Posterior cingulate gyrus (tissue), 11 donors: ENCODE results near the gene TAF13.

ENCODE experiments used
- DNase-seq, 10 donors: peaks; one replicate each; pipeline versions ENCODE4 v3.0.0 to v3.0.0-alpha.2; 2020 to 2021; ENCODE audit warnings: mixed read lengths in 3 of 10
- intact Hi-C: fragments of 100-400 bp; cut with DNase I; formaldehyde crosslinking; loops from one replicate; pipeline ENCODE4 v1.15.1; 2023

TAF13 gene, protein sequence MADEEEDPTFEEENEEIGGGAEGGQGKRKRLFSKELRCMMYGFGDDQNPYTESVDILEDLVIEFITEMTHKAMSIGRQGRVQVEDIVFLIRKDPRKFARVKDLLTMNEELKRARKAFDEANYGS

DNA sequence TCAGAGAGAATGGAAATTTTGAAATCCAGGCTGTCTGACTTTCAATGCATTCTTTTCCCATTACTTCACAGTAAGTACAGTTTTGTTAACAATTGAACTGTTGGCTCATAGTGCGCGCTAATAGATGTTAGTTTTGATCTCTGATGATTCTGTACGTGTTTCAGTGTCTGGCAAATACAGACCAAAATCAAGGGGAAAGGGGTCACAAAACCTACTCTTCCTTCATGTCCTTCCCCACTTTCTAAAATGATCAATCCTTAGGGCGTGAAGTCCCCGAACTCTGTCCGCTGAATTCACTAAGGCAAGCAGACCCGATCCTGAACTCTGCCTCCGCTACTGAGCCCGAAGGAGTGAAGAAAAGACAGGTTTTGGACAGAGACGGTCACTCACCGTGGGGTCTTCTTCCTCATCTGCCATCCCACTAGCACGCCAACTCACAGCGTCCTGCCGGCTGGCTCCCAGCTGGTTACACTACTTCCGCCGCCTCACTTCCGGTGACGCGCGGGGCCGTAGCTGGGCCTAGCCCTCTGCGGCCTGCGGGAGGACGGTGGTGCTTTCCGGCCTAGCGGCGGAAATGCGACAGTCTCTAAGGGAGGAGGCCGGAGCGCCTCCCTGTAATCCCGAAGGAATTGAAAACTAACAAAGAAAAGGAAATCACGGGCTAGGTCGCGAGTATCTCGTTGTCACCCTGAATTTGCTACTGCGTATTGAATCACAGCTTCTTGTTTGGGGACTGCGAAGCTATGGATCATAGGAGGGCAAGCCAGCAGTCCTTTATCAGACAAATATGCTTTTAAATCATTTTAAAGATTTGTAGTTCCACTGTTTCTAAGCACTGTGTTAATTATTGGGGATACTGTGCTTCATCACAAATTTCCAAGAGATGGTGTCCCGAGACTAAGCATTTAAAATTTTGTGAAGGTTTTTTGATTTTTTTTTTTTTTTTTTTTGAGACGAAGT, at the start of gene TAF13:
Gene TAF13, minus strand, starts transcription at position 473 of the 960 bp plus-strand sequence. Its CDS starts 56 bp downstream, at position 417.
- intact Hi-C loops: loop anchor here (5.0 kb wide), 1 partner anchor 34 kb away; the partner anchor contains the start of gene WDR47
- peak; percentile 93 to 100 (median 96) for DNase-seq

DNA sequence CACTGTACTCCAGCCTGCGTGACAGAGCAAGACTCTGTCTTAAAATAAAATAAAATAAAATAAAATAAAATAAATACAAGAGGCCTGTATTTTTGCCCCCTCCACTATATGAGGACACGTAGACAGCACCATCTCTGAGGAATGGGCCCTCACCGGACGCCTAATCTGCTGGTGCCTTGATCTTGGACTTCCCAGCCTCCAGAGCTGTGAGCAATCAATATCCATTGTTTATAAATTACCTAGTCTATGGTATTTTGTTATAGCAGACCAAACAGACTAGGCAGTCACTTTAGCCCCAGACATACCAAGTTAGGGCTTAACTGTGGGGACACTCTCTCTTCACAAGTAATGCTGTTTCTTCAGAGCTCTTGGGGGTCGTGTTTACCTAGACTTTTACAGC, 44.6 kb upstream of the TAF13 start:
- DNase-seq: no peak
- intact Hi-C loops: no loop called here

DNA sequence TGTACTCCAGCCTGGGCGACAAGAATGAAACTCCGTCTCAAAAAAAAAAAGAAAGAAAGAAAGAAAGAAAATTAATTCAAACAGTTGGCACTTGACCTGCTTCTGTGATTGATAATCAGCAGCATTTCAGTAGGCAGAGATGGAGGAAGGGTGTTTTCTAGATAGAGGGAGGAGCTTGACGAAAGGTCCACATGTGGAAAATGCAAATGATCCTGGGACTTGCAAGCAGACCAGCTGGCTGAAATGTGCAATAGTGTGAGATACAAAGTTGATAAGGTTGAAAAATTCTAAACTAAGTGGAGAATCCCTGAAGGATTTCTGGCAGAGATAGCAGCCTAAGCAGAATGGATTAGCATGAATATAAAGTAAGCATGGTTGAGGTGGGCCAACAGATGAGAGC, 42.3 kb upstream of the TAF13 start:
- no peak for DNase-seq
- intact Hi-C loops: loop anchor here (10.0 kb wide), 1 partner anchor 147 kb away; no protein-coding TSS in a partner anchor

DNA sequence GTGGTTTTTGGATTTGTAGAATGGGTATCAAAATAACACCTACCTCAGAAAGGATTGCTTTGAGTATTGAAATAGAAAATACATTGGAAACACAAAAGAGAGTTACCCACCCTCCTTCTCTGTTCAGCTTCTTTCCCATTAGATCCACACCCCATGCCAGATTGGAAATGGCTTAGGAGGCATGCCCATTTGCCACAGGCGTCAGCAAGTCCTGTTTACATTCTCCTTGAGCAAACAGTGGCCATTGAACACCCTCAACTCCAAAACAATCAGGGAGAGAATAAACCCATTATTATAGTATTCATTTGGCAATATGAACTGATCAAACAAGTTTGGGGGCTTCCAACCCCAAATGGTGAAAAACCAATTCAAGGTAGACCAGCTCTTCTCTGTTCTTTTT, 40.5 kb upstream of the TAF13 start:
- DNase-seq: no peak

DNA sequence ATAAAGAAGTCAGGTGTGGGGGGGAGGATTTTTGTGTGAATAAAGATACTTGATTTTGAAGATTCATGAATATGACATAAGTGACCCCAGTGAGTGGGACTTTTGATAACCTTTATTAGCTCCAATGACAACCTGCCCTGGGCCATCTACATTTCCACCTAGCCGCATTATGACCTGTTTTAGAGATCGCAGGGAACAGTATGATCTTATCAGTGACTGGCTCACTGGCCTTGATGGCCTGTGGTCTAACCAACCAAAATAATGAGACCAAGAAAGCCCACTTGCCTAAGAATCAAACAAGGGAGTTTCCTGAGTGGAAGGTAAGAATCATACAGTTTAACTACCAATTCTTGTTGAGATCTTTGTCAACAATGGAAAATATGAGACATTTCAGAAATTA, 39.9 kb upstream of the TAF13 start:
- intact Hi-C loops: loop anchor here (10.0 kb wide), 1 partner anchor 149 kb away; no protein-coding TSS in a partner anchor

More for the DNA sequence above, 40.5 kb upstream of the TAF13 start:
- intact Hi-C loops: loop anchor here (10.0 kb wide), 1 partner anchor 149 kb away; no protein-coding TSS in a partner anchor

DNA sequence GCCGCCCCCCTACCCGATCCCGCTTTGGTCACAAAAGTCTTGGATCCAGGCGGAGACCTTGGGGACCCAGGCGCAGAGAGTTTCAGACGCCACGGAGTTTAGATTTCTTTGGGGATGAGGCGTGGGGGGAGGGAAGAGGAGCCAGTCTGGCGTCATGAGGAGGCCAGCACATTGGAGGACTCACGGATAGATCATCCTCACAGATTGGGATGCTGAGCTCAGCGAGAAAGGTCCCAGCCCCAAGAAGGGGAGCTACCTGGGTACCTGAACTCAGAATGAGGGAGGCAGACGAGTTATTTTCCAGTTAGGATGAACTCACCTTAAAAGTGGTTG, 38.5 kb upstream of the TAF13 start:
- DNase-seq: peak in 3 of 10 donors; percentile 27 to 40 (median 33)
- intact Hi-C loops: loop anchor here (10.0 kb wide), 1 partner anchor 150 kb away; no protein-coding TSS in a partner anchor

More for the DNA sequence above, 39.9 kb upstream of the TAF13 start:
- DNase-seq: peak in 1 of 10 donors; percentile 12

DNA sequence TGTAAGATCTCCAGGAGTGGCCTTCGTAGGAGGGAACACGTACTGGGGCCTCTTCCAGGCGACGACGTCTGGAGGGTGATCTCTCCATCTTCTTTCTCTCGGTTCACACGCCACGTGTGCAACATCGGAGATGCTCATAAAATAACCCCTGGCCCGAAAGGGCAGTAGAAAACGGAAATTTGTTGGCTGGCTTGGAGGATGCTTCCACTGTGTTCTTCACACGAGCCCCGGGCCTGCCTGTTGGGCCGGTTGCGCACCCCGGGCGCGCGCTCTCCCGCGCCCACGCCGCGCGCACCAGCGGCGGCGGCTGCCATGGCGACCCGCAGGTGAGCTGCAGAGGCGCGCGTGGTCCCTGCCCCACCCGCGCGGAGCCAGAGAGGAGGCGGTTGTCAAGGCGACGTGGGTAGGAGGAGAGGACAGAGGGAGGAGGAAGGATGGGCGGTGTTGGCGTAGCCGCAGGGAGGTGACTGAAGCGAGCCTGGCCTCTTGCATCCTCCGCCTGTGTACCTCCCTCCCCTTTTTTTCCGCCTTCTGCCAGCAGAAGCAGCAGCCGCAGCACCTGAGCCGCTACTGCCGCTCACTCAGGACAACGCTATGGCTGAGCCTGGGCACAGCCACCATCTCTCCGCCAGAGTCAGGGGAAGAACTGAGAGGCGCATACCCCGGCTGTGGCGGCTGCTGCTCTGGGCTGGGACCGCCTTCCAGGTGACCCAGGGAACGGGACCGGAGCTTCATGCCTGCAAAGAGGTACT, 38.0 kb upstream of the TAF13 start, which contains the start of gene ELAPOR1:
Gene ELAPOR1, plus strand, starts transcription at position 526 of the 752 bp plus-strand sequence. Its CDS starts 69 bp downstream, at position 595.
- DNase-seq: peak; percentile 30 to 97 (median 66)
- intact Hi-C loops: loop anchor here (10.0 kb wide), 1 partner anchor 151 kb away; no protein-coding TSS in a partner anchor

DNA sequence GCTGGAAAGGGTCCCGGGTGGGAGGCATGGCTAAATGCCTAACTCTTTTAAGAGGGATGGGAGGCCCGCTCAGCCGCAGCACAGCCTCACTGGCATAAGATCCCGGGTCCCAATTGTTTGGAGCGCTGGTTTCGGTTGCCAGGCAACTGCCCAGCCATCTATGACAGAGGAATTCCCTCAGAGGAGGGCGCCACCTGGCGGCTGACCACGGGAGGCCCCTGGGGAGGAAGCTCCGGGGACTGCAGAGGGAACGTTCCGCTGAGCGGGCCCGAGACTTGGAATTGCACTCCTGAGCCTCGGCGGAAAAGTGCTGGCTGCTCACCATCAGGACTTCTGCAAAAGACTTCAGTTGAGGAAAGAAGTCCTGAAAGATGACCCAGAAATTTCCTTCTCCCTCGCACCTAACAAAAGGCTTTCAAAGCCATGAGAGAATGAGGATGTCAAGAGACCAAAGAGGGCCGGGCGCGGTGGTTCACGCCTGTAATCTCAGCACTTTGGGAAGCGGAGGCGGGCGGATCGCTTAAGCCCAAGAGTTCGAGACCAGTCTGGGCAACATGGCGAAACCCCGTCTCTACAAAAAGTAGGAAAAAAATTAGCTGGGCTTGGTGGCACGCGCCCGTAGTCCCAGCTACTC, 37.0 kb upstream of the TAF13 start:
- intact Hi-C loops: loop anchor here (1.0 to 10.0 kb wide), 2 partner anchors 12 to 152 kb away; no protein-coding TSS in a partner anchor
- DNase-seq: peak; percentile 88 to 99 (median 96)

DNA sequence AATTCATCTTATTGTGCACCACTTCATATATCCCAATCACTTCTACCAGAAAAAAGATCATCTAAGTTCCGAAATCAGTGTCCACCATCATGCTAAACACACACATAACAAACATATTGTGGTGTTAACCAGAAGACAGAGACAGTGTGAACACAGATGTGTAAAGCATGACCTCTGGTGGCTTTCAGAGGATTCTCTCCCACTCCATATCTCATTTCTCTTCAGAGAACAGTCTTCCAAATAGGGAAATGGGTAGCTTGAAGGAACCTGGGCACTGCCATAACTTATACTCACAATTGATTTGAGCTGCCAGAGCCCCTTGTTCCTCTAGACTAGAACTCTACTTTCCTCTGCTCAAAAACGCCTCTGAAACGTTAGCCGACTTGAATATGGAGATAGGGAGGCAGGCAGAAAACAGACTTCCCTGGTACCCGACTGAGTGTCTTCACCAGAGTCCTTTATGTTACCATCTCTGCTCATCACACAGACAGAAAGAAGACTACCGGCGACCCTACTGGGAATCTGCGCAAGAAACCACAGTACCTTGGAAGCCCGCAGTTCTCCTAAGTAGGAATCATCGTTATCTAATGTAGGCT, 36.4 kb upstream of the TAF13 start:
- DNase-seq: peak in 1 of 10 donors; percentile 20
- intact Hi-C loops: loop anchor here (1.0 to 10.0 kb wide), 2 partner anchors 12 to 153 kb away; no protein-coding TSS in a partner anchor

DNA sequence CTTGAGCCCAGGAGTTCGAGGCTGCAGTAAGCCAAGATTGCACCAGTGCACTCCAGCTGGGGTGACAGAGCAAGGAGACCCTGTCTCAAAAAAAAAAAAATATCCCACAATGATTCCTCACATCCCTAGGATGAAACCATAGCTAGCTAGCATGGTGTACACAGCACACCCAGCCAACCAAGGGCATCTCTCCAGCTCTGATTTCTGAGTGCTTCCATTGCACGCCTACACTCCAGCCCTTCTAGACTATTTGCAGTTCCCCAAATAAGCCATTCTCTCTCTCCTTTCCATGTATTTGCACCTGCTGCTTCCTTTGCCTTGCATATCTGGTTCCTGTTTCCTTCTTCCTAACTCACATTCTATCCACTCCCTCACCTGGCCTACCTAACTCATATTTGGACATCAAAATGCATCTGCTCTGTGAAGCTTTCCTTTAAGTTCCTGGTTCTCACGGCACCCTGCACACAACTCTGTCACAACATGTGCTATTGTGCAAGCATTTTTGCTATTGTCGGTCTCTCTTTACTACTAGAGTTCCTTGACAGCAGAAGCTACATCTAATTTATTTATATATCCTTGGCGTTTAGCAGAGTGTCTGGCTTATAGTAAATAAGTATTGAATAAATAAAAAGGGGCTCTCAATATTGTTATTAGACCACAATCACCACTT, 35.7 kb upstream of the TAF13 start:
- DNase-seq: peak in 3 of 10 donors; percentile 16 to 42 (median 39)
- intact Hi-C loops: loop anchor here (1.0 to 10.0 kb wide), 2 partner anchors 11 to 153 kb away; no protein-coding TSS in a partner anchor

DNA sequence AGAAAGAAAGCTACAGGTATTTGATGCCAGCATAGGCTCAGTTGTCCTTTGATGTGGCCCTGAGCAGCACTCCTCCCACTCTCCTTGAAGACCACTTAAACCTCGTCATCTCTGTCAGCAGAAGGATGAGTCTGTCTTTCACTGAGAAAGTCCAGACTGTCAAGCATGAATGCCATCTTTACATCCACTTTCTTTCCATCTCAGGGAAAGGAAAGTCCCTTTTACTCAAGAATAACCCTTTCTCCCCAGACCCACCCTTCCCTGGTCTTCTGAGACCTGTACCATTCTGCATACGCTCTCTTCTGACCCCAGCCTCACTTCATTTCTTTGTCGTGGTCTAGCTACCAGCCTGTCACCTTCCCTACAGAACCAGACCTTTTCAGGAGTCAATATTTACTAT, 34.1 kb upstream of the TAF13 start:
- intact Hi-C loops: loop anchor here (10.0 kb wide), 2 partner anchors 155 to 295 kb away; no protein-coding TSS in a partner anchor
- DNase-seq: no peak

DNA sequence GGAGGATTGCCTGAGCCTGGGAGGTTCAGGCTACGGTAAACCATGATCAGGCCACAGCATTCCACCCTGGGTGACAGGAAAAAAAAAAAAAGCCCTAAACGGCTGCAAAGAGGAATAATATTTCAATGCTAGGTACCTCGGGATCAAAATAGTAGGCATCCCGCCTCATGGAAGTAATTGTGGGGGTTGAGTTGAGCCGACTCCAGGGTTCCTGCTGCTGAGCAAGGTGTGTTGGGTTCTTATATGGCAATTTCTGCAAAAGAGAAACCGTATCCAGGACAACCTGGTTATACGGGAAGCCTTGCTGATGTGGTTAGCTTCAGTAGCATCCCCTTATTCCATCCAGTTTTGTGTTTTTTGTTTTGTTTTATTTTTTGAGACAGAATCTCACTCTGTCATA, 32.0 kb upstream of the TAF13 start:
- DNase-seq: no peak
- intact Hi-C loops: loop anchor here (10.0 kb wide), 1 partner anchor 297 kb away; no protein-coding TSS in a partner anchor

DNA sequence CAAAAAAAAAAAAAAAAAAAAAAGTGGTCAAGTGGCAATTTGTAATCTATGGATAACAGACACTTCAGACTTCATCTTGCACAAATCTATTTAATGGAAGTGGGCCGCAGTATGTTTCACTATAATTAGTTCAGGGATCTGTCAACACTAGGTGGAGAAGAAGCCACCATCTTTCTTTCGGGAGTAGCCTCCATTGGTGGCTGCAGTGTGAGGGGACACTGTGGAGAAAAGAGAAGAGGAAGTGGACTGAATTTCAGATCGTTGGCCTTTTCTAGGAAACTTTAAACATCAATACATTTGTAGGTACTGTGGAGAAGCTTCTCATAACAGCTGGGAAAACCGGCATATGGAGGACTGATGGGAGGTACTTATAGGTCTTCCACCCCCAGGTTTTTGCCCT, 30.1 kb upstream of the TAF13 start:
- DNase-seq: no peak
- intact Hi-C loops: loop anchor here (10.0 kb wide), 1 partner anchor 299 kb away; no protein-coding TSS in a partner anchor

DNA sequence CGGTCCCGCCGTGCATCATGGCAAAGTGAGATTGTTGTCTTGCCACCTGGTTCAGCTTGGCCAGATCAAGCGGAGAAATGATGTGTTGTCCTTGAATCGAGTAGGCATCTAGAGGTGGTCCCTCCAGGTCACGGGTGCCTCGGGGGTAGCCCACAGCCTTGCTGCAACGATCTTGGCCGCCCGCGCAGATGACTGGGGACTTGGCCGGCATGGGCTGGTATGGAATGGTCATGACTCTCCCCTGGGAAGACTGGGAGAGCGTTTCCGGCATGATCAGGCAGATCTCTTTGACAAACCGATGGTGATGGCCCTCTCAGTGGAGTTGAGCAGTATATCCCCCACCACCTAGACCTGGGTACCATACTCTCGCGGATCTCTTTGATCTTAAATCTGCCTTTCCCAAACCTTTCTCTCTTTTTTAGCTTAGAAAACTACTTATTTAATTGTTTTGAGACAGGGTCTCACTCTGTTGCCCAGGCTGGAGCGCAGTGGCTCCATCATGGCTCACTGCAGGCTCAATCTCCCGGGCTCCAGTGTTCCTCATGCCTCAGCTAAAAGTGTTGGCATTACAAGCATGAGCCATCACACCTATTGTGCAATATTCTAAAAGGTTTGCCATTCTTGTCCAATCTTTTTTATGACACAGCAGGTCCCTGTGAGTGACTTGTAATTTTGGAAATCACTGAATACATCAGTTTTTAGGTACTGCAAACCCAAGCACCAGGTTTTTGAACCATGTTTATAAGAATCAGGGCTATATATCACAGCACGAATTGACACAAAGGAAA, 28.8 kb upstream of the TAF13 start:
- DNase-seq: peak in 1 of 10 donors; percentile 51
- intact Hi-C loops: loop anchor here (10.0 kb wide), 1 partner anchor 300 kb away; no protein-coding TSS in a partner anchor

DNA sequence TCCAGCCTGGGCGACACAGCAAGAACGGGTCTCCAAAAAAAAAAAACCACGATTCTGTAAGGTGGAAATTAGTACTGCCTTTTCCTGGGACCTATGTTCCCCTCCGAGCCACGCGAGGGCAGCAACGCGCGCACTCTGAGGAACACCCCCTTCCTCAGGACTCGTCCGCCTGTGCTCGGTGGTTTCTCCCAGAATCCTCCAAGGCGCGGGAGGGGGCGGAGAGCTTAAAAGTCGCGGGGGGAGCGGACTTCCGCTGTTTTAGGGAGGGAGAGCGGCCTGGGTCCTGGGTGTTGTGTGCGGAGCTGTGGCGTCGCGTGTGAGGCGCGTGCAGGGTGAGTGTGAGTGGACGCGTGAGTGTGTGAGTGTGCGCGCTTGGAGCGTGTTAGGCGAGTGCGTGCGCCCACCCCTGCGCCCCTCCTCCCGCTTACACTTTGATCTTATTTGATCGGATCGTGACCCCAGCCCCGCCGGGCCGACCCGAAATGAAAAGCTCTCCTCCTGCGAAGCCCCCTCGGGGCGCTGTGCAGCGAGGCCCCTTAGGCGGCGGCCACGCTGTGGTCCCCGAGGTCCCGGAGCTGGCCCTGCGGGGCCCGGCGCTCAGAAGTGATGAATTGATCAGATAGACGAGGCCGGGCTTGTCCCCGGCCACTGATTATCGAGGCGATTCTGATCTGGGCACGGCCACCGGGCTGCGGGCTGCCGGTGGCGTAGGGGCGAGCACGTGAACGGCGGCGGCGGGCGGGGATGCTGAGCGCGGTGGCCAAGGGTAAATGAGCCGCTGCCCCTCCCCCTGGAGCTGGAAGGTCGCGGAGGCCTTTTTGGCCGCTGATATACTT, 24.4 kb upstream of the TAF13 start:
- intact Hi-C loops: loop anchor here (1.0 to 10.0 kb wide), 2 partner anchors 12 to 305 kb away; a partner anchor contains a TSS
- peak; percentile 94 to 99 (median 96) for DNase-seq

DNA sequence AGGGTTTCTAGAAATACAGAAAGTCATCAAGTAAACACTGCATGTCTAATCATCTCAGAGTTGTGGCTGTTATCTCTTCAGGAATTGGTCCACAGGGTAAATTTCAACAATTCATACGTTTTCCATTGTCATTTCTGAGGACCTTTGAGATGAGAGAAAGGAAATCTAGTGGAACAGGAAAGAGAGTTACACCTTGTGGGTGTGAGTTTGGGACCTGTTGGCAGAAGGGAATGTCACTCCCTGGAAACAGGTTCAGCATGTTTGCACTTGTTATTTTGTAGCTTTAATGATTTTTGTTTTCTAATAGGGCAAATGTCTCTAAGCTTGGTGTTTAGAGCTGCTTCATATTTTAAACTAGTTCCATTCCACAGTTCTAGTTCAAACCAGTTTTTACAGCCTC, 20.3 kb upstream of the TAF13 start:
- DNase-seq: no peak
- intact Hi-C loops: no loop called here

DNA sequence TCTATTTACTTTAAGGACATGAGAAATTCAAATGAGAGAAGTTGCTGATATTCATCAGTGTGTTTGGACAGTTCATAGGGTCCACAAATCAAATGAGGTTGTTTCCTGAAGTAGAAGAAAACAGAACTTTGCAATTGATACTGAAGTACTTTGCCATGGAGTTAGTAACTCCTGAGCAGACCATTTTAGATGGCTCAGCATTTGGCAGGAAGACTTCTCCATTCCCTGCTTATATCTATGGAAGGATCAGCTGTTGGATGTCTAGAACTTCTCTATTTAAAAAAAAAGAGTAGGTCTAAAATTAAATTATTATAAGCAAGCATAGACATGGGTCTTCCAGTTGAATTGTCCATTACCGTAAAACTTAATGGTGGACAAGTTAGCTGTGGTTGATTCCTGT, 19.8 kb upstream of the TAF13 start:
- no peak for DNase-seq
- intact Hi-C loops: no loop called here
